GM19438 (cell line): ENCODE measurements around the gene SNED1.

Source experiments
- ATAC-seq: cut with Tn5 transposase; IDR thresholded peaks from one replicate; pipeline ENCODE4 v1.9.1; 2021; ENCODE audit warnings: low read depth; ENCODE audit not compliant: unreplicated experiment

Gene SNED1

GRCh38 chr2:241043581-241043980 lies 45.2 kb downstream of the SNED1 start:
- no peak for ATAC-seq

GRCh38 chr2:241047253-241048010 lies 49.0 kb downstream of the SNED1 start:
- no peak for ATAC-seq

- no peak for ATAC-seq
Measured at GRCh38 chr2:241048149-241048948, 49.9 kb downstream of the SNED1 start.

- no peak for ATAC-seq
Measured at GRCh38 chr2:241048949-241049343, 50.5 kb downstream of the SNED1 start.

GRCh38 chr2:241049739-241050623 lies 51.6 kb downstream of the SNED1 start:
- ATAC-seq = no peak

GRCh38 chr2:241050624-241051577 lies 52.5 kb downstream of the SNED1 start:
- ATAC-seq = no peak

- ATAC-seq = no peak
Measured at GRCh38 chr2:241051578-241052487, 53.4 kb downstream of the SNED1 start.

GRCh38 chr2:241052677-241053360 lies 54.4 kb downstream of the SNED1 start:
- ATAC-seq = no peak

- no peak for ATAC-seq
Measured at GRCh38 chr2:241053576-241054251, 55.3 kb downstream of the SNED1 start.

- ATAC-seq = no peak
Measured at GRCh38 chr2:241061275-241061674, 62.9 kb downstream of the SNED1 start.

GRCh38 chr2:241062389-241063092 lies 64.1 kb downstream of the SNED1 start:
- ATAC-seq = no peak

GRCh38 chr2:241063093-241063551 lies 64.7 kb downstream of the SNED1 start:
- ATAC-seq = no peak

- no peak for ATAC-seq
Measured at GRCh38 chr2:241063587-241063986, 65.2 kb downstream of the SNED1 start.

- no peak for ATAC-seq
Measured at GRCh38 chr2:241064008-241064801, 65.8 kb downstream of the SNED1 start.

- ATAC-seq = no peak
Measured at GRCh38 chr2:241064802-241065354, 66.5 kb downstream of the SNED1 start.

- ATAC-seq = no peak
Measured at GRCh38 chr2:241065355-241065803, 67.0 kb downstream of the SNED1 start.
